A549 (cell line): ENCODE measurements around the gene TP53INP2. TPM values are rescaled to one million over a fixed set of nuclear protein-coding genes. Genes with fewer than 3 reads are reported as not detected.

Experiments used
- polyA plus RNA-seq, 4 experiments: library from polyadenylated mRNA; depleted of rRNA in 3 of 4; stranded (reverse); fragments of >200 nt; fragmentation: RNase III in 1 of 4; extraction: RNeasy Plus Mini Kit Qiagen cat#74134 plus additional on column Dnase treatment in 1 of 4; gene quantifications; 2 replicates in 3 of 4; 3 replicates in 1 of 4; pipeline ENCODE4 v1.2.3, GENCODE V29; 2011 to 2017
- small RNA-seq, 6 experiments: library from RNA; depleted of rRNA; stranded (forward); fragments of <200 nt; gene quantifications; one replicate each; pipeline ENCODE3, GENCODE V24; 2012

TP53INP2 gene
- polyA plus RNA-seq, 2 of the 4 experiments (the other 2 are of a cell fraction): 2.2 to 4.5 TPM

Small RNA genes lying within 50 kb of the gene (small RNA-seq; reads per million reads assigned to genes)
- gene AL118520.1: 0 reads per million in 6 experiments

Other genes starting within 250 kb of the TP53INP2 start
- 148 and 204 TPM in 2 replicates for gene DYNLRB1, start 187.9 kb upstream of the TP53INP2 start, polyA plus RNA-seq (2011; rRNA removed)
- gene DYNLRB1, start 187.9 kb upstream of the TP53INP2 start, polyA plus RNA-seq (2017; fragmentation: RNase III; extraction: RNeasy Plus Mini Kit Qiagen cat#74134 plus additional on column Dnase treatment): 206 to 230 TPM (median 211 TPM) in 3 replicates
- 3.7 and 4.3 TPM in 2 replicates for gene MAP1LC3A, start 145.6 kb upstream of the TP53INP2 start, polyA plus RNA-seq (2011; rRNA removed)
- 11.4 to 17.7 TPM (median 15.7 TPM) in 3 replicates for gene MAP1LC3A, start 145.6 kb upstream of the TP53INP2 start, polyA plus RNA-seq (2017; fragmentation: RNase III; extraction: RNeasy Plus Mini Kit Qiagen cat#74134 plus additional on column Dnase treatment)
- 100 and 103 TPM in 2 replicates for gene PIGU, start 27.3 kb upstream of the TP53INP2 start, polyA plus RNA-seq (2011; rRNA removed)
- gene PIGU, start 27.3 kb upstream of the TP53INP2 start, polyA plus RNA-seq (2017; fragmentation: RNase III; extraction: RNeasy Plus Mini Kit Qiagen cat#74134 plus additional on column Dnase treatment): 26.0 to 27.8 TPM (median 26.2 TPM) in 3 replicates
- 18.0 and 22.7 TPM in 2 replicates for gene NCOA6, start 121.3 kb downstream of the TP53INP2 start, polyA plus RNA-seq (2011; rRNA removed)
- gene NCOA6, start 121.3 kb downstream of the TP53INP2 start, polyA plus RNA-seq (2017; fragmentation: RNase III; extraction: RNeasy Plus Mini Kit Qiagen cat#74134 plus additional on column Dnase treatment): 14.1 to 15.8 TPM (median 15.3 TPM) in 3 replicates
- gene GGT7, start 168.5 kb downstream of the TP53INP2 start, polyA plus RNA-seq (2011; rRNA removed): 3.5 and 4.2 TPM in 2 replicates
- 8.6 to 10.6 TPM (median 9.1 TPM) in 3 replicates for gene GGT7, start 168.5 kb downstream of the TP53INP2 start, polyA plus RNA-seq (2017; fragmentation: RNase III; extraction: RNeasy Plus Mini Kit Qiagen cat#74134 plus additional on column Dnase treatment)
- gene ACSS2, start 172.3 kb downstream of the TP53INP2 start, polyA plus RNA-seq (2011; rRNA removed): 21.4 and 22.1 TPM in 2 replicates
- gene ACSS2, start 172.3 kb downstream of the TP53INP2 start, polyA plus RNA-seq (2017; fragmentation: RNase III; extraction: RNeasy Plus Mini Kit Qiagen cat#74134 plus additional on column Dnase treatment): 19.1 to 24.1 TPM (median 19.8 TPM) in 3 replicates